A673 (cell line): ENCODE data around the gene SLCO3A1. TPM values are rescaled to one million over a fixed set of nuclear protein-coding genes. Genes with fewer than 3 reads are reported as not detected.
A peak's percentile ranks its signal among the peaks of the same experiment; 100 is the strongest.

ENCODE experiments used
- Bru-seq: library from RNA; stranded (reverse); fragments of 400-500 nt; gene quantifications from one replicate; lab custom pipeline; 2021; lab: Mats Ljungman, UMichigan
- BruChase-seq, 2 experiments: library from RNA; stranded (reverse); fragments of 400-500 nt; gene quantifications; one replicate each; lab custom pipeline; 2021; lab: Mats Ljungman, UMichigan
- BruUV-seq: library from RNA; stranded (reverse); fragments of 400-500 nt; replicated peaks from 2 replicates; lab custom pipeline; 2021; lab: Mats Ljungman, UMichigan
- CTCF ChIA-PET: fragments of 300-600 bp; sonication (Branson Sonifier 250); formaldehyde crosslinking; loops from one replicate; lab custom pipeline; 2022; ENCODE audit warnings: antibody characterized with exemption; lab: Charles Lee
- POLR2A ChIA-PET: fragments of 300-600 bp; sonication (Branson Sonifier 250); formaldehyde crosslinking; loops from one replicate; lab custom pipeline; 2022; ENCODE audit warnings: antibody characterized with exemption; ENCODE audit not compliant: low non-redundant PET; lab: Charles Lee
- DNase-seq: peaks from one replicate; pipeline ENCODE4 v3.0.0-alpha.2; 2015; ENCODE audit warnings: low spot score
- H3K27ac ChIP-seq: fragments of 200-600 bp; sonication (generic); 2 replicates; pipeline ENCODE4 v1.5.1; 2016; ENCODE audit warnings: mixed run types, low read depth, mild to moderate bottlenecking, mixed read lengths, antibody characterized with exemption, low read length; ENCODE audit not compliant: poor library complexity, severe bottlenecking
- H3K27me3 ChIP-seq: fragments of 200-600 bp; sonication (generic); replicated peaks from 2 replicates; pipeline ENCODE4 v1.6.1; 2017; ENCODE audit warnings: mixed run types, low read depth, mild to moderate bottlenecking, mixed read lengths, antibody characterized with exemption, low read length; ENCODE audit not compliant: insufficient read depth, poor library complexity
- H3K36me3 ChIP-seq: fragments of 200-600 bp; sonication (generic); 2 replicates; pipeline ENCODE4 v1.6.1; 2016; ENCODE audit warnings: mixed run types, mild to moderate bottlenecking, mixed read lengths, antibody characterized with exemption, low read length; ENCODE audit not compliant: insufficient read depth, poor library complexity, severe bottlenecking
- H3K4me1 ChIP-seq: fragments of 200-600 bp; sonication (generic); 2 replicates; pipeline ENCODE4 v1.6.1; 2017; ENCODE audit warnings: mixed run types, mild to moderate bottlenecking, mixed read lengths, antibody characterized with exemption, low read length; ENCODE audit not compliant: insufficient read depth, poor library complexity, severe bottlenecking
- H3K4me3 ChIP-seq: fragments of 200-600 bp; sonication (generic); 2 replicates; pipeline ENCODE4 v1.5.1; 2016; ENCODE audit warnings: low read depth, mixed run types, mild to moderate bottlenecking, mixed read lengths, low read length; ENCODE audit not compliant: poor library complexity, severe bottlenecking
- H3K9me3 ChIP-seq: fragments of 200-600 bp; sonication (generic); 2 replicates; pipeline ENCODE4 v1.6.1; 2016; ENCODE audit warnings: mixed run types, low read depth, mild to moderate bottlenecking, mixed read lengths, antibody characterized with exemption, low read length; ENCODE audit not compliant: poor library complexity, severe bottlenecking
- CTCF ChIP-seq: fragments of 300-800, 200-600 bp; sonication (generic); conservative IDR thresholded peaks from 2 replicates; pipeline ENCODE4 v1.5.1; 2017; ENCODE audit warnings: low read depth, mild to moderate bottlenecking, antibody characterized with exemption, low read length, moderate library complexity, mixed read lengths
- EZH2 ChIP-seq: fragments of 200-600 bp; sonication (generic); IDR thresholded peaks from 2 replicates; pipeline ENCODE4 v1.6.1; 2017; ENCODE audit warnings: borderline replicate concordance, low read depth, mild to moderate bottlenecking, mixed read lengths, antibody characterized with exemption, low read length; ENCODE audit not compliant: poor library complexity, severe bottlenecking
- intact Hi-C: fragments of 100-400 bp; cut with micrococcal nuclease; formaldehyde crosslinking; loops from one replicate; pipeline ENCODE4 v1.10.0; 2022; ENCODE audit not compliant: unreplicated experiment
- long read RNA-seq: library from polyadenylated mRNA; stranded (forward); transcript quantifications from one replicate; pipeline ENCODE4 v2.0.0, GENCODE V29; 2022
- total RNA-seq: library from RNA; stranded (reverse); gene quantifications from 2 replicates; pipeline ENCODE4 v1.2.3, GENCODE V29; 2021

SLCO3A1 gene
- total RNA-seq: 16.6 and 17.7 TPM in 2 replicates
- percentile 64 among the genes with signal in this experiment for Bru-seq, nascent RNA
- percentile 58 among the genes with signal in this experiment for BruChase-seq, experiment 1, labeled RNA remaining after a 2-hour chase
- BruChase-seq, experiment 2, labeled RNA remaining after a 6-hour chase: percentile 61 among the genes with signal in this experiment
- long read RNA-seq, full-length matches to known transcripts: 34 of 46 reads
- long read RNA-seq, partial matches to known transcripts: 0 of 46 reads
- long read RNA-seq, other reads (novel, unspliced or antisense): 12 of 46 reads

GRCh38 chr15:91853511-91853947 is at the start of gene SLCO3A1:
SLCO3A1 (plus strand) TSS chr15:91853708.
- peak within 1 kb of the TSS; percentile 76 for H3K27ac ChIP-seq
- POLR2A ChIA-PET: no interaction called here

GRCh38 chr15:91807122-91807521 is 46.4 kb upstream of the SLCO3A1 start:
- DNase-seq: peak; percentile 7
- H3K4me1 ChIP-seq: peaks cover 40% of the 10 kb centered on the region
- H3K27ac ChIP-seq: peak overlapping the region; percentile 66
- H3K36me3 ChIP-seq: no peaks in the 10 kb centered on the region
- ChIA-PET CTCF (no interaction called here), POLR2A (no interaction called here)
- TF ChIP-seq EZH2 (no peak), CTCF (no peak)
- intact Hi-C loops: loop anchor here (5.0 kb wide), 1 partner anchor 275 kb away; no protein-coding TSS in a partner anchor
- H3K9me3 ChIP-seq: peaks cover 4% of the 10 kb centered on the region
- no TSS peak for BruUV-seq
- no peaks in the 10 kb centered on the region for H3K27me3 ChIP-seq
- H3K4me3 ChIP-seq: no peak overlapping the region

More at GRCh38 chr15:91853511-91853947, at the start of gene SLCO3A1:
- intact Hi-C loops: loop anchor here (10.0 kb wide), 1 partner anchor 149 kb away; no protein-coding TSS in a partner anchor
- Histone ChIP-seq H3K4me3 (peak within 1 kb of the TSS; percentile 71), H3K27me3 (peaks cover 10% of the 10 kb centered on the region), H3K9me3 (no peaks in the 10 kb centered on the region), H3K36me3 (no peaks in the 10 kb centered on the region), H3K4me1 (peaks cover 40% of the 10 kb centered on the region)
- BruUV-seq: no TSS peak
- DNase-seq: peak; percentile 61
- TF ChIP-seq CTCF (no peak), EZH2 (no peak)
- CTCF ChIA-PET: interaction anchor here (0.6 to 0.8 kb wide), 2 partner anchors 14 to 968 kb away, joined by 3 to 9 read pairs; no protein-coding TSS in a partner anchor

GRCh38 chr15:91813924-91814323 is 39.6 kb upstream of the SLCO3A1 start:
- intact Hi-C loops: no loop called here
- no peaks in the 10 kb centered on the region for H3K36me3 ChIP-seq
- no TSS peak for BruUV-seq
- H3K4me1 ChIP-seq: peaks cover 1% of the 10 kb centered on the region
- TF ChIP-seq CTCF: no peak
- TF ChIP-seq EZH2: no peak
- ChIA-PET CTCF (no interaction called here), POLR2A (no interaction called here)
- H3K27ac ChIP-seq: no peak overlapping the region
- H3K27me3 ChIP-seq: no peaks in the 10 kb centered on the region
- no peak overlapping the region for H3K4me3 ChIP-seq
- peaks cover 13% of the 10 kb centered on the region for H3K9me3 ChIP-seq
- DNase-seq: no peak
